Central memory CD8-positive, alpha-beta T cell (primary cell): ENCODE data around the gene DUOXA1.
"Not testable (repeated sequence)": the region's sequence is repeated elsewhere in the genome, so short reads cannot be mapped to it uniquely, and the experiment has no call there.

Source experiments
- ATAC-seq: fragments of 150-1000 bp; cut with Tn5 transposase; replicated peaks from 2 replicates; pipeline ENCODE4 v1.10.0; 2022; ENCODE audit warnings: mild to moderate bottlenecking, moderate FRiP score, moderate number of reproducible peaks; ENCODE audit not compliant: poor library complexity, severe bottlenecking; ENCODE audit errors: extremely low read depth
- DNase-seq, 2 donors: peaks; one replicate each; pipeline ENCODE4 v3.0.0; 2021; ENCODE audit warnings: low spot score in 2 of 2
- H3K27ac Mint-ChIP-seq: one replicate; pipeline ENCODE4 v1.8.0; 2022; ENCODE audit warnings: low read depth, mild to moderate bottlenecking, moderate library complexity, mixed read lengths
- H3K27me3 Mint-ChIP-seq: one replicate; pipeline ENCODE4 v1.8.0; 2022; ENCODE audit warnings: mixed read lengths
- H3K36me3 Mint-ChIP-seq: one replicate; pipeline ENCODE4 v1.8.0; 2022; ENCODE audit warnings: mild to moderate bottlenecking, moderate library complexity, mixed read lengths; ENCODE audit not compliant: insufficient read depth
- H3K4me1 Mint-ChIP-seq: one replicate; pipeline ENCODE4 v1.8.0; 2022; ENCODE audit warnings: mixed read lengths
- H3K4me3 Mint-ChIP-seq: one replicate; pipeline ENCODE4 v1.8.0; 2022; ENCODE audit warnings: mild to moderate bottlenecking, moderate library complexity, mixed read lengths
- H3K9me3 Mint-ChIP-seq: one replicate; pipeline ENCODE4 v1.8.0; 2022; ENCODE audit warnings: mixed read lengths

Gene DUOXA1

DNA sequence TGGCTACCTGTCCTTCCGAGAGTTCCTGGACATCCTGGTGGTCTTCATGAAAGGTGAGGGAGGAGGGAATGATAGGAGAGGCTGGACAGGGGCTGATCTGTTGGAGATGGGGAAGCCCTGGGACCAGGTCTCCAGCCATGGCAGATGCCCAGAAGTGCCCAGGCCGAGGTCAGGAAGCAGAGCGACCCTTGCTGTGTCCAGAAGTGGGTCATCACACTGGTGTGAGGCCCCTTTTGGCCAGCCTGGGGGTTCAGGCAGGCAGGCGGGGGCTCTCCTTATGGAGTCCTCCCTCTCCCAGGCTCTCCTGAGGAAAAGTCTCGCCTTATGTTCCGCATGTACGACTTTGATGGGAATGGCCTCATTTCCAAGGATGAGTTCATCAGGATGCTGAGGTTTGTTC, 17.9 kb upstream of the DUOXA1 start:
- ATAC-seq (no peak), DNase-seq (no peak)
- Mint-ChIP-seq H3K36me3 (peaks cover 3% of the 10 kb centered on the region), H3K27ac (no peak overlapping the region), H3K4me1 (peaks cover 7% of the 10 kb centered on the region), H3K9me3 (no peaks in the 10 kb centered on the region), H3K27me3 (no peaks in the 10 kb centered on the region), H3K4me3 (no peak overlapping the region)

DNA sequence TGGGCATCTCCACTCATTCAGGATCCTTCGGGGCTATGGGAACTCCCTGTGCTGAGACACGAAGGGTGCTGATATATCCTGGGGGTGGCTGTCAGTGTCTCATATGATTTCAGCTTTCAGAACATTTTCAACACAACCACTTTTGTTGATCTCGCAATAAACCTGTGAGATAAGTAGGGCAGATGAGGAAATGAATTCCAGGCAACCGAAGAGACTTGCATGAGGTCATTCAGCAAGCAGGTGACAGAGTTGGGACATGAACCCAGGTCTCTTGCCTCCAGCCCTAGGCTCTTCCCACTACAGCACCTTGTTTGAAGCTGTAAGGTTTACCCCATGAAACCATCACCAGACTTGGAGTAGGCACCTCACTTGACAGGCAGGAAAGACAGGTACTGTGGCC, 16.7 kb upstream of the DUOXA1 start:
- Mint-ChIP-seq H3K4me1 (peaks cover 2% of the 10 kb centered on the region), H3K4me3 (no peak overlapping the region), H3K36me3 (no peaks in the 10 kb centered on the region), H3K27me3 (no peaks in the 10 kb centered on the region), H3K9me3 (no peaks in the 10 kb centered on the region), H3K27ac (no peak overlapping the region)
- ATAC-seq (no peak), DNase-seq (no peak)

DNA sequence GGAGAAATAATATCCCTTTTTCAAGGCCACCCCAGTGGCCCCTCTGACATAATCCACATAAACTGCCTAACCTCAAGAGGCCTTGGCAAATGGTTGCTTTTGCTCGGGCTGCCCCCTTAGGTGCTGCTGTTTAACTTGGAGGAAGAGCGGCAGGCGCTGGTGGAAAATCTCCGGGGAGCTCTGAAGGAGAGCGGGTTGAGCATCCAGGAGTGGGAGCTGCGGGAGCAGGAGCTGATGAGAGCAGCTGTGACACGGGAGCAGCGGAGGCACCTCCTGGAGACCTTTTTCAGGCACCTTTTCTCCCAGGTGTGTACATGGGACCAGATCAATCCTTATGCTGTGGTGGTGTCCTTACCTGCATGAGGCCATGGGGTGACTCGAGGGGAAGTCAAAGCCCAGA, 15.1 kb upstream of the DUOXA1 start:
- Mint-ChIP-seq H3K27me3 (no peaks in the 10 kb centered on the region), H3K36me3 (no peaks in the 10 kb centered on the region), H3K4me3 (no peak overlapping the region), H3K4me1 (peaks cover 5% of the 10 kb centered on the region), H3K9me3 (no peaks in the 10 kb centered on the region), H3K27ac (no peak overlapping the region)
- no peak for DNase-seq
- no peak for ATAC-seq

DNA sequence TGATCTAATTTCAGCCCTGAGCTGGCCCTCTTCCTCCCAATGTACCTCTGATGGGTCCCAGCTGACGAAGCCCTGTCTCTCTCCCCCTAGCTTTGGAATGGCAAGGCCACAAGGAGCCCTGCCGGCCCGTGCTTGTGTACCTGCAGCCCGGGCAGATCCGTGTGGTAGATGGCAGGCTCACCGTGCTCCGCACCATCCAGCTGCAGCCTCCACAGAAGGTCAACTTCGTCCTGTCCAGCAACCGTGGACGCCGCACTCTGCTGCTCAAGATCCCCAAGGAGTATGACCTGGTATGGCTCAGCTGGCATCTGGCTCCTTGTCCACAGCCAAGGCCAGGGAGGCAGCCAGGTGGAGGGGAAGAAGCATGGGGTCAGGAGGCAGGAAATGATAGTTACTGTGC, 14.3 kb upstream of the DUOXA1 start:
- Mint-ChIP-seq H3K27me3 (no peaks in the 10 kb centered on the region), H3K4me3 (no peak overlapping the region), H3K27ac (no peak overlapping the region), H3K4me1 (peaks cover 5% of the 10 kb centered on the region), H3K36me3 (no peaks in the 10 kb centered on the region), H3K9me3 (no peaks in the 10 kb centered on the region)
- ATAC-seq (no peak), DNase-seq (no peak)

DNA sequence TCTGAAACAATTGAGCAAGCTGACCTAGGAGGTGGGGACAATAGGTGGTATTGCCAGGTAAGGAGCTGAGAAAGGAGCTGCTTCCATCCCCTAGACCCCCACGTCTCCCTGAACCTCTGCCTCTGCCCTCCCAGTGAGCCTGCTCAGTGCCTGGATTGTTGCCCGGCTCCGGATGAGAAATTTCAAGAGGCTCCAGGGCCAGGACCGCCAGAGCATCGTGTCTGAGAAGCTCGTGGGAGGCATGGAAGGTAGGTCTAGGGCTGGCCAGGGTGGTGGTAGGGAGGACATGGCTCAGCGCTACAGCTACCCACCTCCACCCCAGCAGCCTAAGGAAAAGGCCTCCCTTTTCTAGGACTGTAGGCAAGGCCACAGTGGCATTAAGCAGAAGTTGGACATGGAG, 13.4 kb upstream of the DUOXA1 start:
- peaks cover 5% of the 10 kb centered on the region for H3K4me1 Mint-ChIP-seq
- no peaks in the 10 kb centered on the region for H3K27me3 Mint-ChIP-seq
- H3K27ac Mint-ChIP-seq, result no peak overlapping the region
- DNase-seq, result no peak
- no peak overlapping the region for H3K4me3 Mint-ChIP-seq
- no peak for ATAC-seq
- H3K9me3 Mint-ChIP-seq, result no peaks in the 10 kb centered on the region
- no peaks in the 10 kb centered on the region for H3K36me3 Mint-ChIP-seq

DNA sequence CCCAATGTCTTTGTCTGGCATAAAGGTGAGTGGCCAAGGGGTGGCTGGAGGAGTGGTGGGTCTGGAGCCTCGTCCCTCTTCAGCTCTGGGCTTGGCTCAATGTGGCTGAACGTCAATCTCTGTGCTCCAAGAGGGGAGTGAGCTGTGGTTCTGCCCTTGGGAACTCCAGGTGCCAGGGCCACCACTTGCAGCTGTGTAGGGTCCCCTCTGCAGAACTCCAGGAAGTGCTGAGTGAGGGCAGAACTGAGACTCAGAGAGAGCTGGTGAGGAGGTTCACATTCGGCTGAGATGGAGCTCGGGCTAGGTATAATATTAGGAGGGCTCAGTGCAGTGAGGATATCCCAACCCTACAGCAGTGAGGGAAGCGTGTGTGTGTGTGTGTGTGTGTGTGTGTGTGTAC, 11.7 kb upstream of the DUOXA1 start:
- DNase-seq (no peak), ATAC-seq (no peak)
- no peaks in the 10 kb centered on the region for H3K36me3 Mint-ChIP-seq
- H3K27ac Mint-ChIP-seq, result no peak overlapping the region
- H3K4me1 Mint-ChIP-seq, result peaks cover 8% of the 10 kb centered on the region
- no peak overlapping the region for H3K4me3 Mint-ChIP-seq
- no peaks in the 10 kb centered on the region for H3K9me3 Mint-ChIP-seq
- peaks cover 6% of the 10 kb centered on the region for H3K27me3 Mint-ChIP-seq

DNA sequence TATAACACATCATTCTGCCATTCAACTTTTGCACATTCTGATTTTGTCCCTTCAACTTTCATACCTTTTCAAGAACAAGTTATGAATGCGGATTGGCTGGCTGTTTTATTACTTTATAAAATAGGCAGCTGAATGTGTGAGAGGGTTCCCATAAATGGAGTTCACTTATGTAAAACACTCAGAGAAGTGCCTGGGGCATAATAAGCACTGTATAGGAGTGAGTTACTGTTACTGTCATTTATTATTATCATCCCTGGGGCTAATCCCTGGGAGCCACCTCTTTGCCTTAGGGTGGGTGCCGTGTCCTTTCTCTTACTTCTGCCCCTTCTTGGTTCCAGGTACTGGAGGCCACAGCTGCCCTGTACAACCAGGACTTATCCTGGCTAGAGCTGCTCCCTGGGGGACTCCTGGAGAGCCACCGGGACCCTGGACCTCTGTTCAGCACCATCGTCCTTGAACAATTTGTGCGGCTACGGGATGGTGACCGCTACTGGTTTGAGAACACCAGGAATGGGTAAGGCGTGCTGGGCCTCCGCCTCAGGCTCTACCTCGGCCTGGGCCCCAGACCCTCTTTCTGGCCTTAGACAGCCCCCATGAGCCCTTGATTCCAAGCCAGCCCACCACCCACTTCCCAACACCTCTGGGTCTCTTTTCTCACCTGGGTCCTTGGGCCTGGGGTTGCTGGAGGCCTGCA, 11.0 kb upstream of the DUOXA1 start:
- ATAC-seq, result no peak
- H3K27me3 Mint-ChIP-seq, result peaks cover 10% of the 10 kb centered on the region
- DNase-seq, result no peak
- H3K4me3 Mint-ChIP-seq, result no peak overlapping the region
- H3K4me1 Mint-ChIP-seq, result peaks cover 12% of the 10 kb centered on the region
- no peaks in the 10 kb centered on the region for H3K36me3 Mint-ChIP-seq
- H3K9me3 Mint-ChIP-seq, result no peaks in the 10 kb centered on the region
- H3K27ac Mint-ChIP-seq, result no peak overlapping the region

DNA sequence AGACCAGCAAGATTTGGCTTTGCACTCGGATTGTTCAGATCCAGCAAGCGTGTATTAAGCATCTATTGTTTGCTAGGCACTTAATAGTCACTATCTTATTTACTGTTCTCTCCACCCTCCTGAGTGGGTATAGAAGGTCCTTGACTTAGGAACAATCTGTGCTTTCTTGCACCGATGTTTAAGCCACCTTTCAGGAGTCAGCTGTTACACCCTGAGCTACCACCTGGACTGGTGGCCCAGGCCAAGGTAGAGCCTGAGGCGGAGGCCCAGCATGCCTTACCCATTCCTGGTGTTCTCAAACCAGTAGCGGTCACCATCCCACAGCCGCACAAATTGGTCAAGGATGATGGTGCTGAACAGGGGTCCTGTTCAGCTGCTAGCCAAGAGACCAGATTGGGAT, 10.1 kb upstream of the DUOXA1 start:
- H3K4me1 Mint-ChIP-seq, result peaks cover 14% of the 10 kb centered on the region
- no peak for DNase-seq
- H3K27ac Mint-ChIP-seq, result no peak overlapping the region
- H3K27me3 Mint-ChIP-seq, result peaks cover 13% of the 10 kb centered on the region
- H3K4me3 Mint-ChIP-seq, result no peak overlapping the region
- ATAC-seq, result no peak
- no peaks in the 10 kb centered on the region for H3K9me3 Mint-ChIP-seq
- H3K36me3 Mint-ChIP-seq, result peaks cover 2% of the 10 kb centered on the region

DNA sequence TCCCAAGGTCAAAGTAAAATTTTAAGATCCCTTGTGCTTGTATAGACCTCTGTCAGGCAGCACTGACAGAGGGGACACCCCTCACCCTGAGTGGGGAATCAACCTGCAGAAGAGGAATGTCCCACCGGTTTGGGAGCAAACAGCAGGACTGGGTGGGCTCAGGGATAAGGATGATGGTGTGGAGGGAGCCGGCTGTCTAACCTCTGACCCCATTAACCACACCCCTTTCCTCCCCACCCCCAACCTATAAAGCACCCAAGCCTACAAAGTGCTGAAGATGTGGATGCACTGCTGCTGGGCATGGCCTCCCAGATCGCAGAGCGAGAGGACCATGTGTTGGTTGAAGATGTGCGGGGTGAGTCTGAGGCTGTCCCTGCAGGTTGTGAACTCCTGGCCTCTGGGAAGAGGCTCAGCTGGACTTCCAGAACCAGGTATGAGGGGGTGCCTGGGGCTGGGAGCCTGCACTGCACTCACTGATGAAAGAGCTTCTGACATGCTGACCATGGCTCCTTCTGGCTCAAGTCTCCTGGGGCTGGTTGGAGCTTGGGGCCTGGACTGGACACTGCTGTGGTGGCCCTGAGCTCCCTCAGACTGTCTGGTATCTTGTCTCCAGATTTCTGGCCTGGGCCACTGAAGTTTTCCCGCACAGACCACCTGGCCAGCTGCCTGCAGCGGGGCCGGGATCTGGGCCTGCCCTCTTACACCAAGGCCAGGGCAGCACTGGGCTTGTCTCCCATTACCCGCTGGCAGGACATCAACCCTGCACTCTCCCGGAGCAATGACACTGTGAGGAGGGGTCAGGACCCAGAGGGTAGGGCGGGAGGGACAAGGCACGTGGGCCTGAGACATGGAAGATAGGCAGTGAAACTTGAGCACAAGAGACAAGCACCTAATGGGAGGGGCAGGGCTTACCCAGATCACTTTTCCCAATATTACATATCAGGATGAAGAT, 9.4 kb upstream of the DUOXA1 start:
- DNase-seq (no peak), ATAC-seq (no peak)
- Mint-ChIP-seq H3K4me1 (peaks cover 21% of the 10 kb centered on the region), H3K27me3 (peaks cover 20% of the 10 kb centered on the region), H3K27ac (no peak overlapping the region), H3K36me3 (peaks cover 2% of the 10 kb centered on the region), H3K4me3 (no peak overlapping the region), H3K9me3 (no peaks in the 10 kb centered on the region)

DNA sequence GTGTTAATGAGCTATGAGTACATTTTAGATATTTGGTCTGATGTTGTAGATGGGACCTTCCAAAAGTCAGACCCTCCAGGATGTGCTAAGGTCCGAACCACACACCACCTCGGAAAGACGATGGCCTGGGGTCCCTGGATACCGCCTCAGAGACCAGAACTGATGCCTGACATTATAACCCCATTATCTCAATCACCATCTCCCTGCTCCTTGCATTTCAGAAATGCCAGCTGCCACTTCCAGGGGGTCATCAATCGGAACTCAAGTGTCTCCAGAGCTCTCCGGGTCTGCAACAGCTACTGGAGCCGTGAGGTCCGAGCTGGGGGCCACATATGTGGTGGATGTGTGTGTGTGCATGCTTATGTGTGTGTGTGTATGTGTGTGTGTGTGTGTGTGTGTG, 8.0 kb upstream of the DUOXA1 start:
- H3K27me3 Mint-ChIP-seq, result peaks cover 34% of the 10 kb centered on the region
- H3K4me3 Mint-ChIP-seq, result no peak overlapping the region
- no peak overlapping the region for H3K27ac Mint-ChIP-seq
- H3K9me3 Mint-ChIP-seq, result no peaks in the 10 kb centered on the region
- peaks cover 22% of the 10 kb centered on the region for H3K4me1 Mint-ChIP-seq
- ATAC-seq (no peak), DNase-seq (no peak)
- peaks cover 2% of the 10 kb centered on the region for H3K36me3 Mint-ChIP-seq

DNA sequence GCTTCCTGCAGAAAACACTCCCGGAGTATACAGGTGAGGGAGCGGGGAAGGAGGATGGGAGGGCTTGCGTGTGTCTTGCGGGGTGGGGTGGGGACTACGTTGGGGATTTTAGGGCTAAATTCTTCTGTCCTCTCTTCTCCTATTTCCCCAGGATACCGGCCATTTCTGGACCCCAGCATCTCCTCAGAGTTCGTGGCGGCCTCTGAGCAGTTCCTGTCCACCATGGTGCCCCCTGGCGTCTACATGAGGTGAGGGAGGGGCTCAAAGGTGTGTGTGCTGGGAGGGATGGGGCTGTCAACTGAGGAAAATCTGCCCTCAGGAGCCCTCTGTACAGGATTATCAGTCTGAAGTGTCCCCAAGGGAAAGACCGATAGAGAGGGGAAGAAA, 6.7 kb upstream of the DUOXA1 start:
- no peak for ATAC-seq
- H3K9me3 Mint-ChIP-seq, result no peaks in the 10 kb centered on the region
- no peak overlapping the region for H3K27ac Mint-ChIP-seq
- peaks cover 47% of the 10 kb centered on the region for H3K27me3 Mint-ChIP-seq
- no peak for DNase-seq
- H3K36me3 Mint-ChIP-seq, result peaks cover 2% of the 10 kb centered on the region
- peaks cover 19% of the 10 kb centered on the region for H3K4me1 Mint-ChIP-seq
- H3K4me3 Mint-ChIP-seq, result peak overlapping the region; percentile 53

DNA sequence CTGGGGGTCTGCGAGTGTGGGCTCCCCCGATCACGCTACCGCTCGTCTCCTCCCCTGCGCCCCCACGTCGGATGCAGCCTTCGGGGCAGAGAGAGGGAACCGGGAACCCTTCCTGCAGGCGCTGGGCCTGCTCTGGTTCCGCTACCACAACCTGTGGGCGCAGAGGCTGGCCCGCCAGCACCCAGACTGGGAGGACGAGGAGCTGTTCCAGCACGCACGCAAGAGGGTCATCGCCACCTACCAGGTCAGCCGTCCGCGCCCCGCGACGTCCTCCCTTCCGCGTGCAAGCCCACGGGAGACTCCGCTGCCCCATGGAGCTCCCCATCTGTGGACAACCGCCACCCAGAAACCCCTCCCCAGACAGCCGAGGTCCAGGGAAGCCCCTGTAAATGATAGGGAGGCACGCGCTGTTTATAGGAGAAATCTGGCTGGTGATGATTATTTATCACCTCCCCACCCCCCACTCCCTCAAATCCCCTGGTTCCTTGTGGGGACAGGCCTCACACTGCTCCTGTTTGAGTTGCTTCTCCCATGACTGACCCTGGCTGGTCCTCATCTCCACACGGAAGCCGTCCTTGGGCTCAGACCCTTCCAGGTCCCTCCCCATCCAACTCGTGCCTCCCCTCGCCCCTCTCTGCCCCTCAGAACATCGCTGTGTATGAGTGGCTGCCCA, 6.2 kb upstream of the DUOXA1 start:
- H3K27ac Mint-ChIP-seq, ATAC-seq, DNase-seq, H3K9me3 Mint-ChIP-seq, H3K36me3 Mint-ChIP-seq: not testable (repeated sequence)
- peaks cover 53% of the 10 kb centered on the region for H3K27me3 Mint-ChIP-seq
- peaks cover 17% of the 10 kb centered on the region for H3K4me1 Mint-ChIP-seq
- peak overlapping the region; percentile 53 for H3K4me3 Mint-ChIP-seq
